NCI-H2227 treated with DMSO at 0.1 percent for 48 hours (cell line): ENCODE data around the gene FLACC1.
"Not testable (repeated sequence)": the region's sequence is repeated elsewhere in the genome, so short reads cannot be mapped to it uniquely, and the experiment has no call there.

Experiments
- DNase-seq: peaks from one replicate; lab custom pipeline; 2025; lab: John Stamatoyannopoulos, UW

The FLACC1 gene, protein sequence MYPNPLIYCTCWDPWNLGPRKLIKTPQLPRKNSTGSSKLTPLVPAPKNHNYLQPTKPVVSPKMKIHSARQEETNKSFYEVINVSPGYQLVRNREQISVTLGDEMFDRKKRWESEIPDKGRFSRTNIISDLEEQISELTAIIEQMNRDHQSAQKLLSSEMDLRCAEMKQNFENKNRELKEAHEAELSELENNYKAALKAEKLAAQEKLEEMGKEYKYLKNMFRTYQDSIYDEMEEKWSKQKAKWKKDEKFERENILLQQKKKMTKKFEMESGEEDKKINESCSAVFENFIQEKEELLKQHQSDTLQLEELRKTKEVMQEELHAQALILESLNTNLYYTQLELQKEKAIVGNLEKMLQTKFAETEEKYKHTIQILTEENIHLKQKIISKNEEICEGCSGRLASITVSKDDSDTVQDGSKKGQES

DNA sequence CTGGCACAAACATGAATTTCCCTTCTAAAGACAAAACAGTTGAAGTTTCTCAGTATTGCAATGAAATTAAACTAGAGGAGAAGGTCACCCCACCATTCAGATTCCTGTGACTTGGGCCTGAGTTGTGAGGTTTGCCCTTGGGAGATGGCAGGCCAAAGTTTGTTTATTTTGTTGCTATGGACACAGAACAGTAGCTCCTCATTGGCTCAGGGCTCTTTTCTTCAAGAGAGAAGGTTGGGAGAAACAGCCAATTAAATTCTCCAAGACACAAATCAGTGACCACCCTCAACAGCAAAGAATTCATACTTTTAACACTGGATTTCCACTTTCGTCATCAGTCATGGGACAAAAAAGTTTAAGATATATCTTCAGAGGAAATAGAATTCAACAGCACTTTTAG, at the start of gene FLACC1:
Gene FLACC1 (minus strand): TSS at position 125 of the 400 bp plus-strand sequence. CDS start 5,941 bp downstream, outside the sequence.
- DNase-seq = no peak

DNA sequence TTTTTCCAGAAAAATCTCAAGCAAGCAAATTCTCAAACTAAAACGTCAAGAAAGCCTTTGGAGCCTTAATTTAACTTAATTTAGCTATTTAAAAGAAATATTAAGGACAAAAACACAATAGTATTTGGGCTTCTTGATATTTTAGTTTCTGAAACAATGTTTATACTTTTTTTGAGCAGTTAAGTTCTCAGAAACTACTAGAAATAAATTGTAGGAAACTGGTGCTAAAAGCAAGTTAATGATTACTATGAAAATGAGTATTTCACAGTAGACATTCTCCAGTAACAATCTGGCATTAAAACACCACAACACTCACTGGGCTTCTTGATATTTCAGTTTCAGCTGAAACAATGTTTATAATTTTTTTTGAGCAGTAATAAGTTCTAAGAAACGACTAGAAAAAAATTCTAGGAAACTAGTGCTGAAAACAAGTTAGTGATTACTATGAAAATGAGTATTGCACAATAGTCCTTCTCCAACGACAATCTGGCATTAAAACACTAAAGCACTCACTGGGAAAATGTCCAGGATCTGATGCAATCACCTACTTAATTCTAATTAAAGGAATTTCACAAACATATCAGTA, 49.0 kb upstream of the FLACC1 start:
- no peak for DNase-seq

DNA sequence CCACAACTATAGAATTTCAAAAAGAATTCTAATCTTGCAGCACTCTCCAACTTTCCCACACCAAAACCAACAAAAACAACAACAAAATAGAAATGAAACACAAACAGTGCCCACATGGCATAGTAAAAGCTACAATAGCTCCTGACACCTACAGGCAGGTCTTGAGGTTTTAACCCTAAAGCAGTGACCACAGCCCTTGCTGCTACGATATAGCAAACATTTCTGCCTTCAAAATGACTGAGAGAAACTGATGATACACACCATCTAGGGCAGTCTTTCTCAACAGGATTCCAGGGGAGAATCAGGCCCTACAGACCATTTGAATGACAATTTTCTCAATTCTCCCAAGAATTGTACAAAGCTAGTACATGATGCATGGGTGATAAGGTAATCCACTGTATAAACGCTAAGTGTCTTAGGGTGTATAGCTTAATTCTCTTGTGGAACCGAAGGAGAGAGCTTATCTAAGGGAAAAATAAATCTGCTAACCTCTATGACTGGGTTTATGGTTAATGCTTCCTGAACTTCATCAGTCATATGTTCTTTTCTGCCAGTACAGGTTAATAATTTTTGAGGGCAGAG, 47.6 kb upstream of the FLACC1 start:
- no peak for DNase-seq

DNA sequence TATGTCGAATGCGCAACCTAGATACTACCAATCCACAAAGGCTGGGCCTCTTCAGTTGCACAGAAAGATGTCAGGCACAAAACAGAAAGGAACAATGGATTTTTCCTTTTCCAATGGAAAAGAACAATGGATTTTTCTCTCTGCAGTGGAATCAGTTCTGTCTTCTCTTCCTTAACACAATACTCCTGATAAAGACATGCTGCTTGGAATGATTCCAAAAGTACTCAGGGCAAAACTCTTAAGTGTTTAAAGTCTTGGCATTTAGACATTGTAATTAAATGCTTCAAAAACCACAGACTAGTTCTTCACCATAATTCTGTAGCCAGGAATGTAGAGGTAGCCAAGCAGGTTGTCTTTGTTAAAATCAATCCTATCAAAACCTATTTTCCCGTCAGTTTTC, 46.7 kb upstream of the FLACC1 start:
- peak; percentile 43 for DNase-seq

DNA sequence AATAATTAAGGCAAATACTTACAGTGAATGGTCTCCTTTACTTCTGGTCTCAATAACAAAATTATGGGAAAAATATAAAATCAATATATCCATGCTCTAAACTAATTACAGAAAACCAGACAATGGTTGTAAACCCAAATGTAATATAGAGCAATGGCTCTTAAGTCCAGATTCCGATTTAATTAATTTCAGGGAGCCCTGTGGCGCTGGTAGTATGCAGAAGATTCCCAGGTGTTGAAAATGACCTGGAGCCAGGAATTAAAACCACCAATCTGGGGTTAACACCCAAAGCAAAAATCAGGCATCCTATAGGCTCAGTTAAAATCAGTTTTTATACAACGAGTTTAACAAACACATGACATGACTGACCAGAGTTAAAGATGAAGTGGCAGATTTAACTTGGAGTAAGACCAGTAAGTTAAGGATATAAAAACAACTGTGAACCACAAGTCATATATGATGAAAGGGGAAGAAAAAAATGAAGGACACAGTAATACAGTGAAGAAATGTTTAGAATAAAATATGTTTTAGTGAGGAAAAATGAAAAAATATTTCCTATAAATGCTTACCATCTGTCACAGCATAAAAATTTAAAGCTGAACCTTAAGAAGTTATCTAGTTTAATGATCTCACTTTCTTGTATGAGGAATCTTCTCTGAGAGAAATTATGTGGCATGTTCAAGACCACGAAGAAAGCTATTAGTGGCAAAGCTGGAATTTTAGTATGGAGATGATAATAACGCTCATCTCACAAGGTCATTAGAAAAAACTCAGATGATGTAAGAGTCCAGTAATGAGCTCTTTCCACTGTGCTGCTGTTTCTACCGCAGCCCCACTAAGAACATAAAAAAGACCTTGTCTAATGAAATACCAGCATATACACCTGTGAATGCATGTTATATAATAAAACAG, 45.8 kb upstream of the FLACC1 start:
- DNase-seq = no peak

DNA sequence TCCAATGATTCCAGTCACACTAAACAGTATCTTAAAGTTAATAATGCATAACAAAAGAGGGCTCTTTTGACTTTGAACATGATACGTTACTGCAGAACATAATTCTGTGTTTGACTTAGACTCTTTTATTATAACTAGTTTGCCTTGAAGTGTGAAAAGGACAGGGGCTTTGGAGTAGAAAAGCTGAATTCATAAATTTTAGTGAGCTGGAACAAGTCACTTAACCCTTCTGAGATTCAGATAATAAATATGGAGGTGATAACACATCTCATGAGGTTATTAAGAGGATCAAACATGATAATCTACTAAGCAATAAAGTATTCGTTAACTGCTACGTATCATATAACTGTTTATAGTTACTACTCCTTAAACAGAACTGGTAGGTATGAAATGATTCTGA, 44.7 kb upstream of the FLACC1 start:
- DNase-seq = no peak

DNA sequence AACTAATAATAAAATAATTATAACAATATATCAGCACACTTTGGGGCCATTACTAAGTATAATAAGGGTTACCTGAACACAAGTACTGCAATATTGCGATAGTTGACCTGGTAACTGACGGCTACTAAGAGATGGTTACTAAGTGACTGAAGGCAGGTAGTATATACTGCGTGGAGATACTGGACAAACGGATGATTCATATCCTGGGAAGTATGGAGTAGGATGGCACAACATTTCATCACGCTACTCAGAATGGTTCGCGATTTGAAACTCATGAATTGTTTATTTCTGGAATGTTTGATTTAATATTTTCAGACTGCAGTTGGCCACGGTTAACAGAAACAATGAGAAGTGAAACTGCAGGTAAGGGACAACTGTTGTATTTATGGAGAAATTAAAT, 39.5 kb upstream of the FLACC1 start:
- DNase-seq = no peak

DNA sequence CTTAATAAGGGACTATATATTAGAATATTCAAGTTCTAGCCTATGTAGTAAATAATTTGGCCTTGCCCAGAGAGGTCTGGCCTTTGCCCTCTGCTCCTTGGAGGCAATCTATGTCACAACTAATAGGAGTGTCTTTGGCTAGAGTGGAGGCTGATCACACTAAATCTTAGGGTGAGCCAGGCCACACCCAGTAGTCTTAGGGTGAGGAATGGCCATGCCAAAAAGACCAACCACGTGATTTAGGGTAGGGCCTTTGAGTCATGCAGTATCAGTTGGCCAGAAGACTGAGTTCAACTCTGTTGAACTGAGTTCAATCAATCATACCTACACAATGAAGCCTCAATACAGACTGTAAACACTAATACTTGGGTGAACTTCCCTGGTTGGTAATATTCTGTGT, 26.0 kb upstream of the FLACC1 start:
- DNase-seq = no peak

DNA sequence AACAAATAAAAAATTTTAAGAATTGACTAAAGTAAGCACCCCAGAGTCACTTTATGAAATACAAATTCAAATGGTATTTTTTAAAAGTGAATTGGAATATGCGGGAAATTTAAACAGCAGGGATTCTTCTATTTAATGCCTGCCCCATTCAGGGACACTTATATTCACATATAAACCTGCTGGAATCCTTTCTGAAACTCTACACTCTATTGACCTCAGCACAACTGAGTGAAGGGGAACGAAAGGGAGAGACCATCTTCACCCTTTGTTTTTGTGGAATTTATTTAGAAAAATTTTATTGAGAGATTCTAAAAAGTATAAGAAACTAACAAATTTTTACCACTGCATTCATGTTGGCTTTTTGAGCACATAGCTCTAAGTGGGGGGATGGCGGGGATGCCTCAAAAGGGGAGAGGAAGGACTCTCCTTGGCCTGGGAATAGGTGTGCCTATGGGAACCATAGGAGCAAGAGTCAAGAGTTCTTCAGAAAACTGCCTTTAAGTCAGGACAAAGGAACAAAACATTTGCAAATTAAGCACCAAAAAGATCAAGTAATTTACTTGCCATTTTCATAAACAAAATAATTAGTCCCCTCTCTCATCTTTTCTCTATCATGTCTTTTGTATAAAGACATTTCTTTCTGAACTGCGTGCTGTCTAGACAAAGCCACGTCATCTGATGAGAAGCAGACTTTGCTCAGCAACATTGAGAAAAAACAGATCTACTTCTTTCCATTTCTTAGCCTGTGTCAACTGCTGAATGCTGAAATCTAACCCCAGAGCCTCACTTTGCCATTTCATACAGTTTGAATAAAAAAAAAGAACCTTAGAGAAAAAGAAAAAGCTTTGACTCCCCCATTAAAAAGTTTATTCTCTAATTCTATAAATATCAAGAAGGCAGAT, 21.6 kb upstream of the FLACC1 start:
- DNase-seq = no peak

DNA sequence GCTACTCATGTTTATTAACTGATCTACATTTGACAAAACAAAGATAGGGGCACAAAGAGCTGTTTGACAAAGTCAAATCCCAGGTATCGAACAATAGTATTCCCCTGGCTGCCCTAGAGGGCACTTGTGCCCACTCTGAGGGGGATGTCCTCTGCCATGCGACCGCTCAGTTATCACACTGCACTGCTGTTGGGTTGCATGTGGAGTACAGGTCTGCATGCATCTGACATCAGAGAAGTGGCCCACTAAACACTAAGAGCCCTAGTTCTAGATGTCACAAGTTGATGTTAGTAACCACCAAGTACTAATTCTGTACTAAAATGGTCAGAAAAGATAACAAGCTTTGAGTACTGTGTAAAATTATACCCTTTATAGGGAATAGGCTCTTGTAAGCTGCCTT, 20.1 kb upstream of the FLACC1 start:
- DNase-seq = no peak

DNA sequence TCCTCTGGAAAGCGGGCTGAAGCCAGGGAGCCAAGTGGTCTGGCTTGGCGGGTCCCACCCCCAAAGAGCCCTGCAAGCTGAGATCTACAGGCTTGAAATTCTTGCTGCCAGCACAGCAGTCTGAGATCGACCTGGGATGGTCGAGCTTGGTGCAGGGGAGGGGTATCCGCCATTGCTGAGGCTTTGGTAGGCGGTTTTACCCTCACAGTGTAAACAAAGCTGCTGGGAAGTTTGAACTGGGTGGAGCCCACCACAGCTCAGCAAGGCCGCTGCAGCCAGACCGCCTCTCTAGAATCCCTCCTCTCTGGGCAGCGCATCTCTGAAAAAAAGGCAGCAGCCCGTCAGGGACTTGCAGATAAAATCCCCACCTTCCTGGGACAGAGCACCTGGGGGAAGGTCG, 12.6 kb upstream of the FLACC1 start:
- no peak for DNase-seq

DNA sequence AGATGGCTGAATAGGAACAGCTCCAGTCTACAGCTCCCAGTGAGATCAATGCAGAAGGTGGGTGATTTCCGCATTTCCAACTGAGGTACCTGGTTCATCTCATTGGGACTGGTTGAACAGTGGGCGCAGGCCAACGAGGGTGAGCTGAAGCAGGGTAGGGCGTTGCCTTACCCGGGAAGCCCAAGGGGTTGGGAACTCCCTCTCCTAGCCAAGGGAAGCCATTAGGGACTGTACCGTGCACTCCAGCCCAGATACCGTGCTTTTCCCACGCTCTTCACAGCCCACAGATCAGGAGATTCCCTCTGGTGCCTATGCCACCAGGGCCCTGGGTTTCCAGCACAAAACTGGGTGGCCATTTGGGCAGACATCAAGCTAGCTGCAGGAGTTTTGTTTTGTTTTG, 12.2 kb upstream of the FLACC1 start:
- not testable (repeated sequence) for DNase-seq

DNA sequence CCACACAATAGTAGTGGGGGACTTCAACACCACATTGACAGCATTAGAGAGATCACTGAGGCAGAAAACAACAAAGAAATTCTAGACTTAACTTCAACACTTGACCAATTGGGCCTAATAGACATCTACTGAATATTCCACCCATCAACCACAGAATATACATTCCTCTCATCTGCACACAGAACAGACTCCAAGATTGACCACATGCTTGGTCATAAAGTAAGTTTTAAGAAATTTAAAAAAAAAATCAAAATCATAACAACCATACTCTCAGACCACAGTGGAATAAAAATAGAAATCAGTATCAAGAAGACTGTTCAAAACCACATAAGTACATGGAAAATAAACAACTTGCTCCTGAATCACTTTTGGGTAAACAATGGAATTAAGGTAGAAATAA, 9.0 kb upstream of the FLACC1 start:
- no peak for DNase-seq

DNA sequence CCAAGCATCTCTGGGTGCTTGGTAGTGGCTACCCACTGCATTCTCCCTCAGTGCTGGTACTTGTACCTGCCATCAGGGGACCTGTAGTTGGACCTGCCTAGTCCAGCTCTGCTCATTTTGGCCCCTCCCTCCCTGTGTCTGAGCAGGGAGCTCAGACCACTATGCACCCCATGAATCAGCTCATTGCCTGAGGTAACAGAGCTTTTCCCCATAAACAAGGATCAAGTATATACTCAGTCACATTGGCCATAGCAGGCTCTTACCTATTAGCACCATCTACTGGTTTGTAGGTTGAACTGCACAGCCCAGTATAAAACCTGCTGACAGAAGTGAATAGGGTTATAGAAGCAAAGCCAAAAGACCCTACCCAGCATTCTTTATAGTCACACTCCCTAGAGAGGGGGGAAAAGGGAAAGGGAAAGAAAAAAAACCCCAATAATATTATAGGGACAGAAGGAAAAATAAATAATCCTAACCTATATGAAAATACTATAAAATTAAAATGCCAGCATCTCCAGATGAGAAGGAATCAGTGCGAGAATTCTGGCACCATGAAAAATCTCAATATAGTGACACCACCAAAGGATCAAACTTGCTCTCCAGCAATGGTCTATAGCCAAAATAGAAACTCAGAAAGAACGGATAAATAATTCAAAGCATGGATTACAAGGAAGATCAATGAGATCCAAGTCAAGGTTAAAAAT, 6.9 kb upstream of the FLACC1 start:
- no peak for DNase-seq

DNA sequence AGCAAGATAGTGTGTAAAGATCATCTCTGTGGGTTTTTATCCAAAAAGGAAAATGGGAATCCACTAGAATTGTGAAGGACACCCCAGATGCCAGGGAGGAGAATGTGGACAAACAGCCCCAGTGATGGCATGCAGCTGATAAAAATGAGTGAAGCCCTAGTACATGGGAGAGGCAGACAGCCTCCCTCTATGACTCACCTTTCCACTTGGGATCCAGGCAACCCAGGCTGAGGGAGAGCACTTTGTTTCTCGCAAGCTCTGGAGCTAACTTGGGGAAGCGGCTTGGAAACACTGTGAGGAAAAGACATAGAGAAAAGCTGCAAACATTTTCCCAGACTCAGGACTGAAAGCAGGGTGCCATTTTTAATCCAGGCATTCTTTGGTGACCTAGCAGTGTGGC, 5.3 kb upstream of the FLACC1 start:
- DNase-seq = no peak

DNA sequence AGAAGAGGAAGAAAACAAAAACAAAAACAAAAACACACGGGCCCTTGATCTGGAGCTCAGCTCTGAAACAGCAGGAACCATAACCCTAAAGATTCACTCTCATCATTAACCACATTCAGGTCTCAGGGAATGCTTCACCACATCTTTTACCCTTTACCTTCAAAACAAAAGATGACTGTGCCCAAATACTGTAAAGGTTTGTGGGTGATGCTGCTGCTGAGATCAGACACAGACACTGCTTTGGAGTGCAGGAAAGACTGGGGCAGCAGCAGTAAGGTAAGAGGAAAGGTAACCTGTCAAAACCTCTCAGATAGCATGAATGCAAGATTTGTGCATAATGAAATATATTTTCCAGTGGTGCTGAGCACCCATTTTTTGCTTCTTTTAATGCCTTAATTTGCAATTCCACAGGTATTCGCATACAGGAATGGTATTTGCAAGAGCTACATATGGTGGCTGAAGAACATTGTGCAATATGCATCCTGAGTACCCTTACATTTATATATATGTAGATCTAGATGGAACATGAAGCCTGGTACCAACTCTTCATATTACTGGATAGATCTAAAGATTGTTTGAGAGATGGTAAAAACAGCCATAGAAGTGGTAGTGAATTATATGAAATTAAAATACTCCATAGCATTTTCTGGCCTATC, 4.1 kb upstream of the FLACC1 start:
- DNase-seq = no peak

DNA sequence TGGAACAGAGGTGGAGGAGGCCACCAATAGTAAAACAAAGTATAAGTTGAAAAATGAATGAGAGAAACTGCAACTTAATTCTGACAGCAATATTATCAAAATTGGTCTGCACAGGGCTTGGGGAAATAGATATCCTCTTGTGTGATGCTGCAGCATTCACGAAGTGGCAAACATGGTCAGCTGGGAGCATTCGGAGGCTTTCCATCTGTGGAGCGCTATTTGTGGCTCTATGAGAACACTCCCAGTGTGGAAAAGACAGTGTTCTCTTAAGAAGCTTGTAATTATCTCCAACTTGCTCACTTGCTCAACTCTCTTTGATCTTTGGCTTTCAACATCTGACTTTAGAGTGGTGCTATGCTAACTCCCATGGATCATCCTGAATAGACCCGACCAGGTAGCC, 3.1 kb upstream of the FLACC1 start:
- DNase-seq = no peak

DNA sequence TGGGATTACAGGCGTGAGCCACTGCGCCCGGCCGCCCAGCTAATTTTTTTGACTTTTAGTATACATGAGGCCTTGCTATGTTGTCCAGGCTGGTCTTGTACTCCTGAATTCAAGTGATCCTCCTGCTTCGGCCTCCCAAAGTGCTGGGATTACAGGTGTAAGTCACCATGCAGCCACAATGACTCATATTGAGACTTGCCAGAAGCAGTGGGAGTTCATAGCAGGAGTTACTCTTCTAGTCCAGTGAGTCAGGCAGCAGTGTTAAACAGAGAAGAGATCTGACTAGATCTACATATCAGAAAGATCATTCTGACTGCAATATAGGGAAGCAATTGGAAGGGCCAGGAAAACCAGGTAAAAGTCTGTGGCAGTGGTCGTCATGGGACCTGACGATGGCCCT, 1.5 kb upstream of the FLACC1 start:
- no peak for DNase-seq

DNA sequence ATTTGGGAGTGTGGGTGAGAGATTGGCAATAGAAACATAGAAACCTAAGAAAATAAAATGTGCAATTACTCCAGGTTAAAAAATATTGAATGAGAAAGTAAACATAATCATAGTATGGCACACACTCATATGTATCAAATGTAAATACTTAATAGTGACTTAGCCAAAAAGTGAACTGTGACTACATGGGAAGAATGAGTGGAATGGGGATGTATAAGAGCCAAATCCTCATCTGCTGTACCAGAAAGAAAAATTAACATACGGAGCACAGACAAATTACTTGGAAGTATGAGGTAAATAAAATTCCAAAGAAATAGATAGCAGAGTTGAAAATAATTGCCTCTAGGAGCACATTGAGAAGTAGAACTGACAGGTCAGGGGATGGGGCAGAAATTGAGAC, 4.0 kb downstream of the FLACC1 start:
- no peak for DNase-seq

DNA sequence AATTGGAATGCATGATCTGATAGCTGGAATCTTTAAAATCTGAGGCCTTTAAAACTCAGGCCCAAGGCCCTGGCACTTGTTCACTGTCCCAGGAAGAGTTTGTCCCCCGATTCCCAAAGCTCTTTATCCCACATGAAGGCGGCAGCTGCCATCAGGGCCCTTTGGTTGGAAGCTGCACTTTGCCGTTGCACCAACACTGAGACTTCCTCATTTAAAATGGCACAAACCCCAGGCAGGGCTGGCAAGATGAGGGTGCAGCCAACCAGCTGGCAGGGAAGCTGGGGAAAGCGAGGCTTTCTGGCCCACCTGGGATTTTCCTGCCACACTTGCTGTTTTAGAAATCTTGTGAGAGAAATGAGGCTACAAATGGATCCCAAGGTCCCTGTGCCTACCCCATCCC, 6.3 kb downstream of the FLACC1 start:
- DNase-seq = no peak
